GM13977 (cell line): ENCODE data around the gene PPFIA1.

ENCODE experiments used
- DNase-seq: peaks from one replicate; pipeline ENCODE4 v3.0.0; 2012; ENCODE audit warnings: low spot score
- in situ Hi-C: fragments of 300-500 bp; cut with MboI; formaldehyde crosslinking; loops from one replicate; pipeline ENCODE4 v1.12.0; 2022; ENCODE audit warnings: low sequenced_read_pairs, low pct_unique_long_range_greater_than_20kb, mixed read lengths, inconsistent platforms; ENCODE audit not compliant: unreplicated experiment
- TF ChIP-seq, protein P1 (sequence below): IDR thresholded peaks from 2 replicates; pipeline ENCODE4 v1.5.1; 2012; ENCODE audit warnings: mild to moderate bottlenecking, control low read depth; ENCODE audit not compliant: insufficient read depth; ENCODE audit errors: extremely low read depth, missing control alignments

Gene PPFIA1

DNA sequence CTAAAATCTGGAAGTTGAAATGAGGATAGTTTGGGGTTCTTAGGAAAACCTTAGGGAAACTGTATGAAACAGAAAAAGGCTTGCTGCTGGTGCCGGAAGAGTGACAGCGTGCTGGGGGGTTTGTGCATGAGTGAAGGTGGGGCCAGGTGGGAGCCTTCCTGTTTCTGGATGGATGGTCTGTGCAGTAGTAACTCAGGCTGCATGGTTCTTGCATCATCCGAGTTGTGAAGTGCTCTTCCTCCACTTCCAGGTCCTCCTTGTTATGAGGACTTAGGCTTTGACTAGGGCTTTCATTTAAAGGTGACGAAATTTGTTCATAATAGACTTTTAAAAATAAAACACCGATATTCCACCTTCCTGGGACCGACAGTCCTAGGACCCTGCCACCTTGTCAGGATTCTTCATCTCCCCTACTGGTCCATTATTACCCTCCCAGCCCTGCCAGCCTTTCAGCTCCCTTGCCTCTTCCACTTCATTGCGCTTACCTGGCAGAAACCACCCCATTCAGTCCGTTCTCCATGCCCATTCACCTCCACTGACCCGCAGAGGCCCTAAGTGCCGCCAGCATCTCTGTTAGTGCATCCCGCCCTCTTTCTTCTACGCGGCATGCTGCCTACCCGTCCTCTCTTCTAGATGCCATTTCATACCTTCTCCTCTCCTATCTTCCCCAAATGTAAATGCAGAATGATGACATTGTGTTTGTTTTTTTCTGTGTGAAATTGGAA is 47.3 kb downstream of the PPFIA1 start:
- TF ChIP-seq, protein P1, sequence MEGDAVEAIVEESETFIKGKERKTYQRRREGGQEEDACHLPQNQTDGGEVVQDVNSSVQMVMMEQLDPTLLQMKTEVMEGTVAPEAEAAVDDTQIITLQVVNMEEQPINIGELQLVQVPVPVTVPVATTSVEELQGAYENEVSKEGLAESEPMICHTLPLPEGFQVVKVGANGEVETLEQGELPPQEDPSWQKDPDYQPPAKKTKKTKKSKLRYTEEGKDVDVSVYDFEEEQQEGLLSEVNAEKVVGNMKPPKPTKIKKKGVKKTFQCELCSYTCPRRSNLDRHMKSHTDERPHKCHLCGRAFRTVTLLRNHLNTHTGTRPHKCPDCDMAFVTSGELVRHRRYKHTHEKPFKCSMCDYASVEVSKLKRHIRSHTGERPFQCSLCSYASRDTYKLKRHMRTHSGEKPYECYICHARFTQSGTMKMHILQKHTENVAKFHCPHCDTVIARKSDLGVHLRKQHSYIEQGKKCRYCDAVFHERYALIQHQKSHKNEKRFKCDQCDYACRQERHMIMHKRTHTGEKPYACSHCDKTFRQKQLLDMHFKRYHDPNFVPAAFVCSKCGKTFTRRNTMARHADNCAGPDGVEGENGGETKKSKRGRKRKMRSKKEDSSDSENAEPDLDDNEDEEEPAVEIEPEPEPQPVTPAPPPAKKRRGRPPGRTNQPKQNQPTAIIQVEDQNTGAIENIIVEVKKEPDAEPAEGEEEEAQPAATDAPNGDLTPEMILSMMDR = no peak
- in situ Hi-C loops = no loop called here
- no peak for DNase-seq

DNA sequence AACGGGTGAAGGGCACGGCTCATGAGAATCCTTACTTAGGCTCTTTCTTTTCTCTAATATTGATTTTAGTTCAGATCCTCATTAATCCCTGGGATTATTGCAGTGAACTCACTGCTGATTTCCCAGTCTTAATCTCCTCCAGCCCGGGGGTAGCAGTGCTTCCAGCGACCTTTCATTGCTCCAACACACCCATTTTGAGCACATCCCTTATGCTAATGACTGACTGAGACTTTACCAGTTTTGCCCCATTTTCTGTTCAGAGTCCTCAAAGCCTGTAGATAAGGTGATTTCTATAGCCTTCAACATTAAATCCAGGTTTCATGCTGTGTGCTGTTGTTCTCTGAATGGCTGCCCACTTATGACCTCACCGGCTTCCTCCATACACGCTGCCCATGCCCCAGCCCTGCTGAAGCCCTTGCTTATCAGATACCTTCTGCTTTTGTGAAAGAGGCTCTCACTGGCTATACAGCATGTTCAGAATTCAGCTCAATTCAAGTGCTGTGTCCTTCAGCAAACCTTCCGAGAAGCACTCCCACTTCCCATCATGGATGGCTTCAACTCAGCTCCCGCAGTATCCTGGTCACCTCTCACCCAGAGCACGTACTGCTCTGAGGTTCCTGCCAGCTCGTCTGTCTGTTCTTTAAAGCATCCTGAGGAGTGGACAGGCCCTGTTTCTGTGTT is 49.0 kb downstream of the PPFIA1 start:
- DNase-seq = no peak
- TF ChIP-seq, protein P1 = no peak
- in situ Hi-C loops = no loop called here

DNA sequence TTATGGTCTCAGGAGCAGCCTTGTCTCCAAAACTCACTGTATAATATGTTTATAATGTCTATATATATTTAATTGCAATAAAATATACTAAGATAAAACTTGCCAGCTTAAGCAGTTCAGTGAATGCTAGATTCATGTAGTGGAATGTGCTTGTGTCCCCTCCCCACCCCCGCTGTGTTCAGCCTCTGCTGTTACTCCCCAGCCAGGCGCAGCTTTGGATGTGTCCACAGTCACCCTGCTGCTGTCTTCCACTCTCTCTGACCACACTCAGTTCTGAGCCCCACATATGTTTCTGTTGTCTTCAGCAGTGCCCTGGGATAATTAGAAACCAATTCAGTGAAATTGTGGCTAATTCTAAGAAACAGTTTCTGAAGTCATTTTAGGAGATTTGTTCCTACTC is 52.2 kb downstream of the PPFIA1 start:
- TF ChIP-seq, protein P1 = no peak
- in situ Hi-C loops = no loop called here
- no peak for DNase-seq

DNA sequence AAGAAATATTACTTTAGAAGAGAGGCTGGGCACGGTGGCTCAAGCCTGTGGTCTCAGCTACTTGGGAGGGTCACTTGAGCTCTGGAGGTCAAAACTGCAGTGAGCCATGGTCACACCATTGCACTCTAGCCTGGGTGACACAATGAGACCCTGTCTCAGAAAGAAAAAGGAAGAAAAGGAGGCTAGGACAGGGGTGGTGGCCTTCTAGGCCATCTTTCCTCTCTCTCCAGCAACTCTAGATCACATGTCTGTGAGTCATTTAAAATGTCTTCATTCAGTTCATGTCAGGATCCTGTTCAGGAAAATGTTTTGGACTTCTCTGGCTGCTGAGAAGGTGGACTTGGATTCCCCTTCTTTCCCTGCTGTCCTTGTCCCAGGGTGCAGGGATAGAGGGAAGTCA is 53.3 kb downstream of the PPFIA1 start:
- TF ChIP-seq, protein P1 = no peak
- in situ Hi-C loops = no loop called here
- DNase-seq = no peak

DNA sequence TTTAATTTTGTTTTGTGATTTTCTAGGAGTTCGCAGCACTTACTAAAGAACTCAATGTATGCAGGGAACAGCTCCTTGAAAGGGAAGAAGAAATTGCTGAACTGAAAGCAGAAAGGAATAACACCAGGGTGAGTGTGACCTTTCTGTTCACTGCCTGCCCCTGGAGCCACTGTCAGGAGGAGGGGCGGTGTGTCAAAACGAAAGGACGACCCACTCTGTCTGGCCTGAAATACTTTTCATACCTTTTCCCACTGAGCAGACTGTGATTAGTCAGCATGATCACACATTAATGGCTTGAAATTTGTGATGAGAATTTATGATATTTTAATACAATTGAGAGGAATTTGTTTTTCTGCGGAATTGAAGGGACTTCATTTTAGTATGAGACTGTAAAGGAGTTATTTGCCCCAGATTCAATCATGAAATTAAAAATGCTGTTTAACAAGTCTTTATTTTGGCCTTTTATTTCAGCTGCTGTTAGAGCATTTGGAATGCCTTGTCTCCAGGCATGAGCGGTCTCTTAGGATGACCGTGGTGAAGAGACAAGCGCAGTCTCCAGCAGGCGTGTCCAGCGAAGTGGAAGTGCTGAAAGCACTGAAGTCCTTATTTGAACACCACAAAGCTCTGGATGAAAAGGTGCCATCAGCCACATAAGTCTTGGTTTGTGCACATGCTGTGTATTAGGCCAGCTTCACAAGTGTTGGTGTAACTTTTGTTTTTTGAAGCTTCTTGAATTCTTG is 54.1 kb downstream of the PPFIA1 start:
- TF ChIP-seq, protein P1 = no peak
- in situ Hi-C loops = no loop called here
- DNase-seq = peak; percentile 73

DNA sequence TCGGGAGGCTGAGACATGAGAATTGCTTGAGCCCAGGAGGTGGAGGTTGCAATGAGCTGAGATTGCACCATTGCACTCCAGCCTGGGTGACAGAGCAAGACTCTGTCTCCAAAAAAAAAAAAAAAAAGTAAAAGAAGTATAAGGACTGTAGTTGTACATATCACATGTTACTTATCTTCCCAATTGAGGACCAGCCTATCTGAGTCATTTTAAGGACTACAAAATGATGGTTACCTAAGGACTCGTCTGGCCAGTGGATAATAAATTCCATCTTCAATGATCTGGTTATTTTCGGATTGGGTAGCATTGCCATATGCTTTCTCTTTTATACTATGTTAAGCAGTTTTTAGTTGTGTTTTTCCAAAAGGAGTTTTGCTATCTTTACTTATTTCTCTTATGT is 55.3 kb downstream of the PPFIA1 start:
- TF ChIP-seq, protein P1 = no peak
- no peak for DNase-seq
- in situ Hi-C loops = no loop called here
